Suprapubic skin (tissue), 4 donors: ENCODE results near the gene CHEK1.

Experiments used
- EP300 ChIP-seq: sonication (generic); formaldehyde crosslinking; IDR thresholded peaks from one replicate; pipeline ENCODE4 v1.6.1; 2017; ENCODE audit warnings: antibody characterized with exemption
- POLR2A ChIP-seq, 2 donors: fragments of 450-650 bp; IDR thresholded peaks; one replicate each; pipeline ENCODE4 v1.6.1; 2017; ENCODE audit warnings: antibody characterized with exemption in 2 of 2, mild to moderate bottlenecking in 2 of 2, moderate library complexity in 2 of 2
- POLR2AphosphoS5 ChIP-seq, 3 donors: sonication (generic); formaldehyde crosslinking; IDR thresholded peaks; one replicate each; pipeline ENCODE4 v1.6.1; 2017; ENCODE audit warnings: antibody characterized with exemption in 3 of 3
- TF ChIP-seq, protein P1 (sequence below), 2 donors: fragments of 200-600 bp in 1 of 2; fragments of 450-650 bp in 1 of 2; sonication (generic) in 1 of 2; IDR thresholded peaks; one replicate each; pipeline ENCODE4 v1.5.1; 2016 to 2019; ENCODE audit warnings: antibody characterized with exemption in 2 of 2, mild to moderate bottlenecking in 1 of 2, moderate library complexity in 1 of 2

- TF ChIP-seq, protein P1, sequence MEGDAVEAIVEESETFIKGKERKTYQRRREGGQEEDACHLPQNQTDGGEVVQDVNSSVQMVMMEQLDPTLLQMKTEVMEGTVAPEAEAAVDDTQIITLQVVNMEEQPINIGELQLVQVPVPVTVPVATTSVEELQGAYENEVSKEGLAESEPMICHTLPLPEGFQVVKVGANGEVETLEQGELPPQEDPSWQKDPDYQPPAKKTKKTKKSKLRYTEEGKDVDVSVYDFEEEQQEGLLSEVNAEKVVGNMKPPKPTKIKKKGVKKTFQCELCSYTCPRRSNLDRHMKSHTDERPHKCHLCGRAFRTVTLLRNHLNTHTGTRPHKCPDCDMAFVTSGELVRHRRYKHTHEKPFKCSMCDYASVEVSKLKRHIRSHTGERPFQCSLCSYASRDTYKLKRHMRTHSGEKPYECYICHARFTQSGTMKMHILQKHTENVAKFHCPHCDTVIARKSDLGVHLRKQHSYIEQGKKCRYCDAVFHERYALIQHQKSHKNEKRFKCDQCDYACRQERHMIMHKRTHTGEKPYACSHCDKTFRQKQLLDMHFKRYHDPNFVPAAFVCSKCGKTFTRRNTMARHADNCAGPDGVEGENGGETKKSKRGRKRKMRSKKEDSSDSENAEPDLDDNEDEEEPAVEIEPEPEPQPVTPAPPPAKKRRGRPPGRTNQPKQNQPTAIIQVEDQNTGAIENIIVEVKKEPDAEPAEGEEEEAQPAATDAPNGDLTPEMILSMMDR (IDR thresholded peaks at IDR 0.05), result no peak
- TF ChIP-seq POLR2A (IDR thresholded peaks at IDR 0.05) (no peak), EP300 (no peak), POLR2AphosphoS5 (IDR thresholded peaks at IDR 0.05) (no peak)
Observed at GRCh38 chr11:125587480-125587879, 37.5 kb upstream of the CHEK1 start.
